BLaER1 treated with 17β-estradiol and CSF1 and Interleukin-3, amounts not matched to agents 10 nM and 100 nM (cell line): ENCODE measurements around the gene LIME1.

Source experiments
- H3K27ac ChIP-seq, 11 experiments: shearing (Covaris generic); formaldehyde crosslinking; 2 replicates each; pipeline ENCODE4 v1.8.1; 2022
- H3K27me3 ChIP-seq, 11 experiments: shearing (Covaris generic); formaldehyde crosslinking; 2 replicates each; pipeline ENCODE4 v1.8.1; 2022
- H3K36me3 ChIP-seq, 11 experiments: shearing (Covaris generic); formaldehyde crosslinking; 2 replicates each; pipeline ENCODE4 v1.8.1; 2022
- H3K4me1 ChIP-seq, 10 experiments: shearing (Covaris generic); formaldehyde crosslinking; 2 replicates each; pipeline ENCODE4 v1.8.1; 2022
- H3K4me2 ChIP-seq, 11 experiments: shearing (Covaris generic); formaldehyde crosslinking; 2 replicates each; pipeline ENCODE4 v1.8.1; 2022
- H3K4me3 ChIP-seq, 10 experiments: shearing (Covaris generic); formaldehyde crosslinking; 2 replicates each; pipeline ENCODE4 v1.8.1; 2022
- H3K9ac ChIP-seq, 11 experiments: shearing (Covaris generic); formaldehyde crosslinking; 2 replicates each; pipeline ENCODE4 v1.8.1; 2022
- H3K9me3 ChIP-seq, 11 experiments: shearing (Covaris generic); formaldehyde crosslinking; replicated peaks in 1 of 11; 2 replicates each; pipeline ENCODE4 v1.8.1; 2022
- H4K20me1 ChIP-seq, 11 experiments: shearing (Covaris generic); formaldehyde crosslinking; 2 replicates each; pipeline ENCODE4 v1.8.1; 2022
- Cebpa-rat ChIP-seq, 11 experiments: shearing (Covaris generic); IDR thresholded peaks; 2 replicates each; pipeline ENCODE4 v1.8.1; 2022

Gene LIME1

DNA sequence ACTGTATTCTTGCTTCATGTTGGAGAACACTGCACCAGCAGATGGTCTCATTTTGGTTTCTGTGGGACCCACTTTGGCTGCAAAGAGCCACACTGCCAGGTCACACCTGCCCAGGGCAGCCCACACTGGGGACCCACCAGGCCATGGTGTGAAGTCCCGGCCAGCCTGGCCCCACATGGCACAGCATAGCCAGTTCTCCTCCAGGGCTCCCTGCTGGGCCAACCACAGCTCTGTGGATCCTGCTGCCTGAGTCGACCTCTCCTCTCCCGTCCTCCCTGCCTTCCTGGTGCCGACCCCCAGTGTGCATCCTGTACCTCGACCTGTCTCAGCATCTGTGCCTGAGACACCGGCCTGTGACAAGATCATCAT is 31.7 kb upstream of the LIME1 start:
- H3K4me1 ChIP-seq, result peaks cover 32 to 37% (median 34%) of the 10 kb centered on the region in 10 experiments
- H4K20me1 ChIP-seq, result peaks cover 8 to 93% (median 86%) of the 10 kb centered on the region in 11 experiments; a peak in 20 of 22 replicates
- TF ChIP-seq Cebpa-rat (IDR thresholded peaks at IDR 0.05), result no peak

DNA sequence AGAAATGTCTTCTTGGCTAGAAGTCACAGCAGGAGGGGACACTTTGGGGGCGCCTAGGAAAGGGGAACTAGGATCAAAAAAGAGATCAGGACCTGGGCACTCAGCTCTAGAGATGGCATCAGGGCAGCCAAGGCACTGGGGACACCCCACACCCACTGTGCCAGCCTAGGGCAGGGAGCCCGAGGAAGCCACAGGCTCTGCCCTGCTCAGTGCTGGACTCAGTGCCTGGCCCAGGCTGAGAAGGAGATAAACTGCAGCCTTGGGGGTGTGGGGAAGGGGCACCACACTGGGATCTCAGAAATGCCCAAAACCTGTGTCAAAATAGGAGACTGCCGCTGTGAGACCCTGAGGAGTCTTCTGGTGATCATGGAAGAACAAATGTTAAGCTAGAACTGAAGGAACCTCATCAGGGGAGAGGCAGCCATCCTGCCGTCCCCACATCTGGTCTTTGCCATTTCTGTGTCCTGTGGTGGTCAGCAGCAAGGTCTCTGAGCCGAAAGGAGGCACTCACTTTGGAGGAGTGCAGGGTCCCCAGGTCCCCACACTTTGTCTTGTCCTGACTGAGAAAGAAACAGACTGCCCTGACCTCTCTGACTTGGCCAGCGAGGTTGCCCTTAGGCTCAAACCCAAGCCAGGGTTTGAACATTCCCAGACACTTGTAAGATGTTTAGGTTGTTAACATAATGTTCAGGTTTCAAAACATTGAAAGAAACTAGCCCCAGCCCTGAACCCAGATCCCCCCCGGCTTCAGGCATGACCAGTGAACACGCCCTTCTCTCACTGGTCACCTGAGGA is 31.0 kb upstream of the LIME1 start:
- peak overlapping the region in 10 of 11 experiments; percentile 27 to 97 (median 94); a peak in 16 of 22 replicates for H3K9ac ChIP-seq
- TF ChIP-seq Cebpa-rat (IDR thresholded peaks at IDR 0.05), result no peak
- peaks cover 46 to 70% (median 51%) of the 10 kb centered on the region in 11 experiments for H3K36me3 ChIP-seq
- H3K27me3 ChIP-seq, result no peaks in the 10 kb centered on the region
- no peaks in the 10 kb centered on the region for H3K9me3 ChIP-seq
- peaks cover 8 to 90% (median 80%) of the 10 kb centered on the region in 11 experiments; a peak in 20 of 22 replicates for H4K20me1 ChIP-seq
- peak overlapping the region in 9 of 11 experiments; percentile 91 to 99 (median 98); a peak in 12 of 22 replicates for H3K4me2 ChIP-seq
- H3K4me3 ChIP-seq, result peak overlapping the region in 1 of 10 experiments; percentile 89; a peak in 2 of 20 replicates
- peak overlapping the region in 2 of 11 experiments; percentile 8 to 11; a peak in 1 of 22 replicates for H3K27ac ChIP-seq
- peaks cover 26 to 37% (median 33%) of the 10 kb centered on the region in 10 experiments for H3K4me1 ChIP-seq

More for the DNA sequence above, 31.7 kb upstream of the LIME1 start:
- Histone ChIP-seq H3K36me3 (peaks cover 41 to 69% (median 48%) of the 10 kb centered on the region in 11 experiments), H3K27me3 (no peaks in the 10 kb centered on the region), H3K9me3 (no peaks in the 10 kb centered on the region), H3K9ac (peak overlapping the region in 3 of 11 experiments; percentile 16 to 93 (median 91); a peak in 5 of 22 replicates), H3K4me2 (no peak overlapping the region), H3K4me3 (no peak overlapping the region), H3K27ac (no peak overlapping the region)

DNA sequence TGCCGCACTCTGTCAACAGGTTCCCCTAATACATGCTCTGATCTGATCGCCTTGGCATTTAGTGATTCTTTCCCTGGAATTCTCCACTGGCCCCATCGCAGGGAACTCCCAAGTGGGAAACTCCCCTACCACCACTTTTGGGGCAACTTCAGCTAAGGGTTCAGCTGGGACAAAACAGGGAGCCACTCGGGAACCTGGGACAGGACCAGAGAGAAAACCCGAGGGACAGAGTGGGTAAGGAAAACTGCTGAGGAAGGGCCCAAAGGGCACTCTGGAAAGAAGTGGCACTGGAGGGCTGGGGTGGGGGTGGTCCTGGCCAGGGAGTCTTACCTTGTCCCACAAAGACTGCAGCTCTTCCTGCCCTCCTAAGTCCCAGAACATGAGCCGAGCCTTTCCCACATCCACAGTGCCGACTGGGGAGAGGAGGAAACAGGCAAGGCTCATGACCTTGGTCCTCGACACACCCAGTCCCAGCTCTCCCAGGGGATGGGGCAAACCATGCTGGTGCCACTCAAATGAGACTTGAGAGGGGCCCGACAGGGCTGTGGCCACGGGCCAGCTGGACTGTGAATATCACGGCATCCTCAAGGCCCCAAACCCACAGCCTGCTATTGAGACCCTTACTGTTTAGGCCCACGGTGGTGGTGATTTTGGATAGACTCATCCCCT is 30.3 kb upstream of the LIME1 start:
- Histone ChIP-seq H3K9ac (peak overlapping the region; percentile 83 to 97 (median 94)), H3K4me2 (peak overlapping the region; percentile 91 to 99 (median 98)), H3K27me3 (no peaks in the 10 kb centered on the region), H3K4me3 (peak overlapping the region; percentile 79 to 99 (median 95)), H3K9me3 (peaks cover 0 to 2% (median 0%) of the 10 kb centered on the region in 11 experiments; a peak in 5 of 22 replicates), H3K4me1 (peaks cover 25 to 44% (median 35%) of the 10 kb centered on the region in 10 experiments), H4K20me1 (peaks cover 11 to 90% (median 77%) of the 10 kb centered on the region in 11 experiments; a peak in 21 of 22 replicates), H3K27ac (peak overlapping the region in 8 of 11 experiments; percentile 8 to 93 (median 90); a peak in 11 of 22 replicates), H3K36me3 (peaks cover 54 to 73% (median 58%) of the 10 kb centered on the region in 11 experiments)
- TF ChIP-seq Cebpa-rat (IDR thresholded peaks at IDR 0.05), result no peak

DNA sequence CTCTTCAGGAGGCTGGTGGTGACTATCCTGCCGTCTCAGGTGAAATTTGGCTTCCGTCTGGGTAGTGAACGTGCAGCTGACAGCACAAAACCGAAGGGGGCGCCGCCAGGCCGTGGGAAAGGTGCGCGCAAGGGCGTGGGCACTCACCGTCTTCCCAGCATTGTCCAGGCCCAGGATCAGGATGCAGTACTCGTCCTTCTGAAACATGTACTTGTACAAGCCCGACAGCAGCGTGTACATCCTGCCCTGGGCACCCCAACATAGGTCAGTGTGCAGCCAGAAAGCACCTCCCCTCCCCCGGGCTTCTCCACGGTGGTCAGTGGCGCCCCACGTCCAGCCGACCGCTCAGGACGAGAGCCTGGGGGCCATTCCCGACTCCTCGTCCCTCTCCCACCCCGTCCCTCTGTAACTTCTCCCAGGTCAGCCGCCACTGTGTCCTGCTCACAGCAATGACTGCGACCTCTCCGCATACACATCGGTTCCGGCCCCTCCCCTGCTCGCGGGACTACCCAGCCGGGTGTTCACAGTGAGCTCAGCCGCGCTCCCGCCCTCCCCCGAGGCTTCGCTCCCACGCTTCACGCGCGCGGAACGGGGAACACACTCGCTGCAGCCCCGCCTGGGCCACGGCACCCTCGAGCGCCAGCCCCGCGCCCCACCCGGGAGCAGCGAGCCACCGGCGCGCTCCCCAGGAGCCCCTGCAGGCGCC is 29.5 kb upstream of the LIME1 start:
- peak overlapping the region; percentile 79 to 99 (median 95) for H3K4me3 ChIP-seq
- peaks cover 62 to 79% (median 66%) of the 10 kb centered on the region in 11 experiments for H3K36me3 ChIP-seq
- peaks cover 5 to 10% (median 7%) of the 10 kb centered on the region in 11 experiments; a peak in 21 of 22 replicates for H3K9me3 ChIP-seq
- peak overlapping the region; percentile 91 to 99 (median 98) for H3K4me2 ChIP-seq
- no peaks in the 10 kb centered on the region for H3K27me3 ChIP-seq
- peaks cover 14 to 90% (median 77%) of the 10 kb centered on the region in 11 experiments; a peak in 21 of 22 replicates for H4K20me1 ChIP-seq
- no peak for TF ChIP-seq Cebpa-rat (IDR thresholded peaks at IDR 0.05)
- peak overlapping the region; percentile 83 to 97 (median 94) for H3K9ac ChIP-seq
- H3K27ac ChIP-seq, result peak overlapping the region; percentile 81 to 93 (median 91)
- peaks cover 25 to 47% (median 38%) of the 10 kb centered on the region in 10 experiments for H3K4me1 ChIP-seq

DNA sequence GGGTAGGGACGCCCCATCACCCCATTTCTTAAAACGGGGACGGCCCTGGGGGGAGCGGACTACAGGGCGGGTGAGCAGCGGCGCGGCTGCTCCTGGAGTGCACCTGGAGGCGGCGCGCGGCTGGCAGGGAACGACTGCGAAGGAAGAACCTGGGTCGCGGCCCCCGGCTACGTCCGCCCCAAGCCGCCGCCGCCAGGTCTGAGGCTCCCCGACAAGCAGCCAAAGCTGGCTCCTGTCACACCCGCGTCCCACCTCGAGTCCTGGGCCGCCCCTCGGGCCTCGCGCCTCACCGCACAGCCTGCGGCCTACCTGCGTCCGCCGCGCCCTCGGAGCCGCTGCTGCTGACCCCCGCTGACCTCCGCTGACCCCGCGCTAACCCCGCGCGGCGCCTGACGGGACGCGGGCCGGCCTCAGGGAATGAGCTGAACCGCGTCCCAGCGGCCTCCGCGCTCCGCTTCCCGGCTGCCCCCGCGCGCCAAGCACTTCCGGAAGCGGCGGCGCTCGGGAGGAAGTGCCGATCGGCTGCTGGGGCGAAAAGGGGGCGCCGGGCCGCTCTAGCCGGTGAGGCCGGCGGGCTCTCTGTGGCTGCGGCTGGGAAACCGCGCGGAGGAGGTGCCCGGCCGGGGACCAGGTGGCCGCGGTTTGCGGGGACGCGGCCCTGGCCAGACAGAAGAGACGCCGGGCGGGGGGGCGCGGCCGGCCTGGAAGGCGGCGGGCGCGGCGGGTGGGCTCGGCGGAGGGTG is 28.7 kb upstream of the LIME1 start, which contains the start of the genes ARFRP1 and ZGPAT:
TSS of gene ARFRP1 (minus strand) at position 419 of the 743 bp plus-strand sequence. CDS start 885 bp downstream, outside the sequence.
TSS of gene ZGPAT (plus strand) at position 482 of the 743 bp plus-strand sequence. CDS start 542 bp downstream, outside the sequence.
- peak within 1 kb of the TSS; percentile 79 to 99 (median 95) for H3K4me3 ChIP-seq
- peak within 1 kb of the TSS; percentile 91 to 99 (median 98) for H3K4me2 ChIP-seq
- peaks cover 25 to 47% (median 38%) of the 10 kb centered on the region in 10 experiments for H3K4me1 ChIP-seq
- no peaks in the 10 kb centered on the region for H3K27me3 ChIP-seq
- peaks cover 9 to 17% (median 14%) of the 10 kb centered on the region in 11 experiments; a peak in 21 of 22 replicates for H3K9me3 ChIP-seq
- peaks cover 14 to 90% (median 74%) of the 10 kb centered on the region in 11 experiments; a peak in 21 of 22 replicates for H4K20me1 ChIP-seq
- H3K27ac ChIP-seq, result peak within 1 kb of the TSS; percentile 81 to 93 (median 91)
- no peak for TF ChIP-seq Cebpa-rat (IDR thresholded peaks at IDR 0.05)
- H3K36me3 ChIP-seq, result peaks cover 69 to 82% (median 73%) of the 10 kb centered on the region in 11 experiments
- H3K9ac ChIP-seq, result peak within 1 kb of the TSS; percentile 83 to 97 (median 94)

DNA sequence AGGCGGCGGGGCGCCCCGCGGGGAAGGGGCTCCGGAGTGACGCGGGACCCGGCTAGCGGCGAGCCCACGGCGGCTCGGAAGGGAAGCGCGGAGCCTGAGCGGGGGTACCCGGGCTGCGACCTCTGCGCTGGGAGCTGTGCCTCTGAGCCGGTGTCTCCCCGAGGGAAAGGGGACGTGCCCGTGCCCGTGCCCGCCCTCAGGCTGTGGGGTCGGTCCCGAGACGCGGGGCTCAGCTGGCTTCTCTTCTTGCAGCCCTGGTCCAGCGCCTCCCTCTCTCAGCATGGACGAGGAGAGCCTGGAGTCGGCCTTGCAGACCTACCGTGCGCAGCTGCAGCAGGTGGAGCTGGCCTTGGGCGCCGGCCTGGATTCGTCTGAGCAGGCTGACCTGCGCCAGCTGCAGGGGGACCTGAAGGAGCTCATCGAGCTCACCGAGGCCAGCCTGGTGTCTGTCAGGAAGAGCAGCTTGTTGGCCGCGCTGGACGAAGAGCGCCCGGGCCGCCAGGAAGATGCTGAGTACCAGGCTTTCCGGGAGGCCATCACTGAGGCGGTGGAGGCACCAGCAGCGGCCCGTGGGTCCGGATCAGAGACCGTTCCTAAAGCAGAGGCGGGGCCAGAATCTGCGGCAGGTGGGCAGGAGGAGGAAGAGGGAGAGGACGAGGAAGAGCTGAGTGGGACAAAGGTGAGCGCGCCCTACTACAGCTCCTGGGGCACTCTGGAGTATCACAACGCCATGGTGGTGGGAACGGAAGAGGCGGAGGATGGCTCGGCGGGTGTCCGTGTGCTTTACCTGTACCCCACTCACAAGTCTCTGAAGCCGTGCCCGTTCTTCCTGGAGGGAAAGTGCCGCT is 27.9 kb upstream of the LIME1 start:
- peak overlapping the region; percentile 91 to 99 (median 98) for H3K4me2 ChIP-seq
- no peak for TF ChIP-seq Cebpa-rat (IDR thresholded peaks at IDR 0.05)
- peaks cover 76 to 84% (median 79%) of the 10 kb centered on the region in 11 experiments for H3K36me3 ChIP-seq
- H3K4me3 ChIP-seq, result peak overlapping the region; percentile 79 to 99 (median 95)
- no peaks in the 10 kb centered on the region for H3K27me3 ChIP-seq
- peak overlapping the region; percentile 81 to 93 (median 91) for H3K27ac ChIP-seq
- peak overlapping the region; percentile 83 to 97 (median 94) for H3K9ac ChIP-seq
- peaks cover 25 to 47% (median 38%) of the 10 kb centered on the region in 10 experiments for H3K4me1 ChIP-seq
- H4K20me1 ChIP-seq, result peaks cover 14 to 88% (median 66%) of the 10 kb centered on the region in 11 experiments; a peak in 21 of 22 replicates
- H3K9me3 ChIP-seq, result peaks cover 9 to 24% (median 16%) of the 10 kb centered on the region in 11 experiments; a peak in 21 of 22 replicates

DNA sequence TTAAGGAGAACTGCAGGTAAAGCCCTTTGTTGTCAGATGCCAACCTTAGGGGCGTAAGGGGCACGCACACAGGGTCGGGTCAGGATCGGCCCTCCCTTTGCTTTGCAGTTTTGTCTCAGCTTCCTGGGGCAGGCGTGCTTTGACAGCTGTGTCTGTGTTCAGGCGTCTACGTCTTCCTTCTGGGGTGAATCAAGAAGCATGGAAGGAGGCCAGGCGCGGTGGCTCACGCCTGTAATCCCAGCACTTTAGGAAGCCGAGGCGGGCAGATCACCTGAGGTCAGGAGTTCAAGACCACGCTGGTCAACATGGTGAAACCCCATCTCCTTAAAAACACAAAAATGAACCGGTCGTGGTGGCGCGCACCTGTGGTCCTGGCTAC is 27.3 kb upstream of the LIME1 start:
- no peaks in the 10 kb centered on the region for H3K27me3 ChIP-seq
- H3K4me2 ChIP-seq, result peak overlapping the region; percentile 91 to 99 (median 98)
- peaks cover 12 to 30% (median 21%) of the 10 kb centered on the region in 11 experiments for H3K9me3 ChIP-seq
- H3K27ac ChIP-seq, result peak overlapping the region in 5 of 11 experiments; percentile 90 to 93 (median 91); a peak in 8 of 22 replicates
- no peak for TF ChIP-seq Cebpa-rat (IDR thresholded peaks at IDR 0.05)
- peaks cover 25 to 47% (median 38%) of the 10 kb centered on the region in 10 experiments for H3K4me1 ChIP-seq
- H4K20me1 ChIP-seq, result peaks cover 16 to 88% (median 59%) of the 10 kb centered on the region in 11 experiments; a peak in 21 of 22 replicates
- peaks cover 76 to 84% (median 80%) of the 10 kb centered on the region in 11 experiments for H3K36me3 ChIP-seq
- H3K4me3 ChIP-seq, result peak overlapping the region; percentile 79 to 99 (median 95)
- H3K9ac ChIP-seq, result peak overlapping the region; percentile 83 to 97 (median 94)
